NCI-H526 treated with DMSO at 0.1 percent for 48 hours (cell line): ENCODE data around the gene SLIT3.

Source experiments
- DNase-seq: peaks from one replicate; lab custom pipeline; 2025; lab: John Stamatoyannopoulos, UW

Gene SLIT3

GRCh38 chr5:169104937-169105494 is 195.9 kb downstream of the SLIT3 start:
- DNase-seq, result no peak

- no peak for DNase-seq
These were observed 197.3 kb downstream of the SLIT3 start for GRCh38 chr5:169103586-169104181.

- no peak for DNase-seq
These were observed 199.0 kb downstream of the SLIT3 start for GRCh38 chr5:169101966-169102365.

GRCh38 chr5:169100735-169101075 is 200.2 kb downstream of the SLIT3 start:
- no peak for DNase-seq

- DNase-seq, result no peak
These were observed 200.9 kb downstream of the SLIT3 start for GRCh38 chr5:169099801-169100734.

- DNase-seq, result no peak
These were observed 202.4 kb downstream of the SLIT3 start for GRCh38 chr5:169098331-169099121.

- DNase-seq, result no peak
These were observed 203.3 kb downstream of the SLIT3 start for GRCh38 chr5:169097374-169098326.

GRCh38 chr5:169095976-169096375 is 205.0 kb downstream of the SLIT3 start:
- DNase-seq, result no peak

GRCh38 chr5:169095410-169095960 is 205.5 kb downstream of the SLIT3 start:
- DNase-seq, result no peak

- no peak for DNase-seq
These were observed 206.1 kb downstream of the SLIT3 start for GRCh38 chr5:169094586-169095409.

- DNase-seq, result no peak
These were observed 209.5 kb downstream of the SLIT3 start for GRCh38 chr5:169091396-169091980.

GRCh38 chr5:169089343-169089742 is 211.6 kb downstream of the SLIT3 start:
- DNase-seq, result no peak

GRCh38 chr5:169088028-169088725 is 212.8 kb downstream of the SLIT3 start:
- DNase-seq, result no peak

- DNase-seq, result no peak
These were observed 215.3 kb downstream of the SLIT3 start for GRCh38 chr5:169085636-169086035.

- DNase-seq, result peak; percentile 82
These were observed 215.7 kb downstream of the SLIT3 start for GRCh38 chr5:169085212-169085611.

GRCh38 chr5:169084775-169085174 is 216.2 kb downstream of the SLIT3 start:
- DNase-seq, result no peak

GRCh38 chr5:169083394-169084018 is 217.4 kb downstream of the SLIT3 start:
- DNase-seq, result no peak

- DNase-seq, result no peak
These were observed 219.8 kb downstream of the SLIT3 start for GRCh38 chr5:169081000-169081724.
